GM23338 (cell line): ENCODE data around the gene ITGB3BP. TPM values are rescaled to one million over a fixed set of nuclear protein-coding genes. Genes with fewer than 3 reads are reported as not detected.
A peak's percentile ranks its signal among the peaks of the same experiment; 100 is the strongest.

Experiments used
- ATAC-seq: fragments of 200-7000 bp; cut with Tn5 transposase; 3 replicates; pipeline ENCODE4 v1.9.1; 2020
- DNase-seq: peaks from one replicate; pipeline ENCODE4 v3.0.0-alpha.2; 2015; ENCODE audit warnings: low spot score
- H2AFZ ChIP-seq: fragments of 200-600 bp; sonication (generic); 2 replicates; pipeline ENCODE4 v1.8.0; 2016; ENCODE audit warnings: antibody characterized with exemption, mild to moderate bottlenecking, moderate library complexity
- H3F3A ChIP-seq: fragments of 200-600 bp; sonication (generic); replicated peaks from 2 replicates; pipeline ENCODE4 v1.8.0; 2017; ENCODE audit warnings: antibody characterized with exemption, mixed run types, low read depth
- H3K27ac ChIP-seq: fragments of 200-600 bp; sonication (generic); 2 replicates; pipeline ENCODE4 v1.6.1; 2016; ENCODE audit warnings: low read depth
- H3K27me3 ChIP-seq: fragments of 200-600 bp; sonication (generic); 2 replicates; pipeline ENCODE4 v1.8.0; 2016; ENCODE audit warnings: mild to moderate bottlenecking, mixed run types, moderate library complexity; ENCODE audit not compliant: insufficient read depth
- H3K36me3 ChIP-seq: fragments of 200-600 bp; sonication (generic); 2 replicates; pipeline ENCODE4 v1.8.0; 2016; ENCODE audit warnings: mild to moderate bottlenecking; ENCODE audit not compliant: insufficient read depth
- H3K4me1 ChIP-seq: fragments of 200-600 bp; sonication (generic); 2 replicates; pipeline ENCODE4 v1.8.0; 2016; ENCODE audit warnings: mild to moderate bottlenecking, moderate library complexity; ENCODE audit not compliant: insufficient read depth
- H3K4me2 ChIP-seq: fragments of 200-600 bp; sonication (generic); 2 replicates; pipeline ENCODE4 v1.7.1; 2017; ENCODE audit warnings: mixed run types
- H3K4me3 ChIP-seq: fragments of 200-600 bp; sonication (generic); 2 replicates; pipeline ENCODE4 v1.6.1; 2016; ENCODE audit warnings: mixed run types
- H3K79me2 ChIP-seq: fragments of 200-600 bp; sonication (generic); replicated peaks from 2 replicates; pipeline ENCODE4 v1.8.0; 2017; ENCODE audit warnings: mild to moderate bottlenecking; ENCODE audit not compliant: insufficient read depth
- H3K9me2 ChIP-seq: fragments of 200-600 bp; sonication (generic); 2 replicates; pipeline ENCODE4 v1.8.0; 2017; ENCODE audit not compliant: insufficient read depth
- H4K20me1 ChIP-seq: fragments of 200-600 bp; sonication (generic); replicated peaks from 2 replicates; pipeline ENCODE4 v1.8.0; 2017; ENCODE audit warnings: mild to moderate bottlenecking; ENCODE audit not compliant: insufficient read depth
- H3K27ac Mint-ChIP-seq: 2 replicates; pipeline ENCODE4 v1.8.0; 2020; ENCODE audit warnings: inconsistent platforms, mild to moderate bottlenecking, moderate library complexity, mixed read lengths
- H3K27me3 Mint-ChIP-seq: 3 replicates; pipeline ENCODE4 v1.8.0; 2022; ENCODE audit warnings: low read depth, mild to moderate bottlenecking, moderate library complexity, mixed read lengths, inconsistent platforms; ENCODE audit not compliant: insufficient read depth, poor library complexity
- H3K36me3 Mint-ChIP-seq: 3 replicates; pipeline ENCODE4 v1.8.0; 2021; ENCODE audit warnings: low read depth, mild to moderate bottlenecking, inconsistent platforms, moderate library complexity, mixed read lengths
- H3K4me1 Mint-ChIP-seq: 3 replicates; pipeline ENCODE4 v1.8.0; 2020; ENCODE audit warnings: mild to moderate bottlenecking, inconsistent platforms, mixed read lengths
- H3K4me3 Mint-ChIP-seq: 3 replicates; pipeline ENCODE4 v1.8.0; 2021; ENCODE audit warnings: moderate library complexity, mild to moderate bottlenecking, inconsistent platforms, mixed read lengths
- H3K9me3 Mint-ChIP-seq: 3 replicates; pipeline ENCODE4 v1.8.0; 2020; ENCODE audit warnings: moderate library complexity, mild to moderate bottlenecking, inconsistent platforms, mixed read lengths
- CTCF ChIP-seq, 2 experiments: fragments of 200-600 bp in 1 of 2; sonication (generic) in 1 of 2; conservative IDR thresholded peaks; 2 replicates each; pipeline versions ENCODE4 v1.5.1 to v1.6.1; 2016 to 2017; ENCODE audit warnings: antibody characterized with exemption in 2 of 2, low read depth in 2 of 2, mild to moderate bottlenecking in 2 of 2, moderate library complexity in 1 of 2
- NANOG ChIP-seq: IDR thresholded peaks from 2 replicates; pipeline ENCODE4 v1.6.1; 2016; ENCODE audit warnings: antibody characterized with exemption, borderline replicate concordance
- POLR2AphosphoS5 ChIP-seq: IDR thresholded peaks from 2 replicates; pipeline ENCODE4 v1.6.1; 2016; ENCODE audit warnings: antibody characterized with exemption, low read depth
- REST ChIP-seq: IDR thresholded peaks from one replicate; pipeline ENCODE4 v1.6.1; 2018; ENCODE audit warnings: antibody characterized with exemption; ENCODE audit not compliant: unreplicated experiment
- STAT1 ChIP-seq: IDR thresholded peaks from one replicate; pipeline ENCODE4 v1.6.1; 2016; ENCODE audit warnings: antibody characterized with exemption; ENCODE audit not compliant: unreplicated experiment
- ZNF331 ChIP-seq: fragments of 250-450 bp; sonication (Bioruptor Pico); IDR thresholded peaks from 2 replicates; pipeline ENCODE4 v1.5.0; 2020; ENCODE audit warnings: low read depth, mild to moderate bottlenecking, moderate library complexity
- ZNF462 ChIP-seq: fragments of 250-450 bp; sonication (Bioruptor Pico); IDR thresholded peaks from 2 replicates; pipeline ENCODE4 v1.5.0; 2020; ENCODE audit warnings: mild to moderate bottlenecking, moderate library complexity
- polyA plus RNA-seq: library from polyadenylated mRNA; unstranded; fragments of >200 nt; fragmentation: Nextera tagmentation; extraction: Ambion mirVana; gene quantifications from 2 replicates; pipeline ENCODE4 v1.2.1, GENCODE V29; 2016
- total RNA-seq: library from RNA; depleted of rRNA; stranded (reverse); fragments of >200 nt; shearing (Covaris generic); gene quantifications from 2 replicates; pipeline ENCODE4 v1.2.3, GENCODE V29; 2014

Gene ITGB3BP
- total and polyA plus RNA-seq, 2 experiments from 2014 or later = 49.4 to 101 TPM

DNA sequence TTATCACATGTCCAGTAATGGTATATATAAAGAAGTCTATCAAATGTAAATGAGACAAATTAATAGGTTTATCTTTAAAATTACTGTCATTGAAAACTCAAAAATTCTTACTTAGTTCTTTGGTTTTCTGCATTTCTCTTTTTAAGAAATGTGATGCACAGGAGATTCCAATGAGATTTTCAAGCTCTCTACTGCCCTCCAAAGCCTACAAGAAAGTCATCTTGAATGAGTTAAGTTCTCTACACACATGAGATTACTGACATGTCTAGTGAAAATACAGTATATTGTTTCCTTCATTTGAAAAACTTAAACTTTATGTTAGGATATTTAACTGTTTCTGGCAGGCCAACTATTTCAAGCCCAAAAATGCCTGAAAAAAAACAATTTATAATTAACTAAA lies 68.8 kb downstream of the ITGB3BP start:
- no peak for ATAC-seq
- Mint-ChIP-seq H3K4me3 (no peak overlapping the region), H3K27ac (no peak overlapping the region)

GRCh38 chr1:63453232-63453631 lies 69.8 kb downstream of the ITGB3BP start:
- H3K27ac ChIP-seq = no peak overlapping the region
- H3K79me2 ChIP-seq = no peaks in the 10 kb centered on the region
- ATAC-seq (no peak), DNase-seq (no peak)
- H3K27me3 ChIP-seq = no peaks in the 10 kb centered on the region
- H3K9me2 ChIP-seq = no peaks in the 10 kb centered on the region
- H3K27ac Mint-ChIP-seq = no peak overlapping the region
- no peaks in the 10 kb centered on the region for H3K9me3 Mint-ChIP-seq
- no peaks in the 10 kb centered on the region for H3F3A ChIP-seq
- no peak overlapping the region for H3K4me2 ChIP-seq
- no peak overlapping the region for H3K4me3 Mint-ChIP-seq
- H2AFZ ChIP-seq = no peak overlapping the region
- H3K36me3 ChIP-seq = no peaks in the 10 kb centered on the region
- H3K4me1 ChIP-seq = no peaks in the 10 kb centered on the region
- H3K27me3 Mint-ChIP-seq = peaks cover 4% of the 10 kb centered on the region
- no peaks in the 10 kb centered on the region for H3K4me1 Mint-ChIP-seq
- H4K20me1 ChIP-seq = no peaks in the 10 kb centered on the region
- H3K4me3 ChIP-seq = no peak overlapping the region
- no peaks in the 10 kb centered on the region for H3K36me3 Mint-ChIP-seq
- no peak for TF ChIP-seq ZNF331 (CRISPR knock-in tag)
- TF ChIP-seq STAT1 = no peak
- TF ChIP-seq NANOG = no peak
- TF ChIP-seq REST = no peak
- no peak for TF ChIP-seq ZNF462

More for the DNA sequence above, 68.8 kb downstream of the ITGB3BP start:
- peak; percentile 51 for DNase-seq
- H3K4me2 ChIP-seq = no peak overlapping the region
- no peaks in the 10 kb centered on the region for H3K36me3 ChIP-seq
- H3F3A ChIP-seq = no peaks in the 10 kb centered on the region
- H3K79me2 ChIP-seq = no peaks in the 10 kb centered on the region
- no peaks in the 10 kb centered on the region for H3K4me1 Mint-ChIP-seq
- H3K4me3 ChIP-seq = no peak overlapping the region
- no peaks in the 10 kb centered on the region for H3K36me3 Mint-ChIP-seq
- peaks cover 4% of the 10 kb centered on the region for H3K27me3 Mint-ChIP-seq
- H3K27me3 ChIP-seq = no peaks in the 10 kb centered on the region
- H3K4me1 ChIP-seq = no peaks in the 10 kb centered on the region
- H3K9me3 Mint-ChIP-seq = no peaks in the 10 kb centered on the region
- H4K20me1 ChIP-seq = no peaks in the 10 kb centered on the region
- peak; percentile 52 to 54 for TF ChIP-seq CTCF (conservative IDR thresholded peaks at IDR 0.05; ENCODE audit: low read depth in 2 of 2)
- TF ChIP-seq POLR2AphosphoS5 = no peak
- H2AFZ ChIP-seq = no peak overlapping the region
- no peak overlapping the region for H3K27ac ChIP-seq
- H3K9me2 ChIP-seq = no peaks in the 10 kb centered on the region
